GM12864 (cell line): ENCODE measurements around the gene CPVL.

Experiments
- DNase-seq: peaks from one replicate; pipeline ENCODE4 v3.0.0-alpha.2; 2011; ENCODE audit warnings: low read depth
- H3K4me3 ChIP-seq: 2 replicates; pipeline ENCODE4 v1.5.1; 2011; ENCODE audit warnings: mild to moderate bottlenecking, low read depth, low read length, control low read depth
- TF ChIP-seq, protein P1 (sequence below): IDR thresholded peaks from 2 replicates; pipeline ENCODE4 v1.5.1; 2011; ENCODE audit warnings: low read depth, mild to moderate bottlenecking, moderate library complexity, low read length, control low read depth, inconsistent platforms; ENCODE audit errors: missing control alignments

Gene CPVL

GRCh38 chr7:29170781-29171180 is 24.4 kb upstream of the CPVL start:
- TF ChIP-seq, protein P1, sequence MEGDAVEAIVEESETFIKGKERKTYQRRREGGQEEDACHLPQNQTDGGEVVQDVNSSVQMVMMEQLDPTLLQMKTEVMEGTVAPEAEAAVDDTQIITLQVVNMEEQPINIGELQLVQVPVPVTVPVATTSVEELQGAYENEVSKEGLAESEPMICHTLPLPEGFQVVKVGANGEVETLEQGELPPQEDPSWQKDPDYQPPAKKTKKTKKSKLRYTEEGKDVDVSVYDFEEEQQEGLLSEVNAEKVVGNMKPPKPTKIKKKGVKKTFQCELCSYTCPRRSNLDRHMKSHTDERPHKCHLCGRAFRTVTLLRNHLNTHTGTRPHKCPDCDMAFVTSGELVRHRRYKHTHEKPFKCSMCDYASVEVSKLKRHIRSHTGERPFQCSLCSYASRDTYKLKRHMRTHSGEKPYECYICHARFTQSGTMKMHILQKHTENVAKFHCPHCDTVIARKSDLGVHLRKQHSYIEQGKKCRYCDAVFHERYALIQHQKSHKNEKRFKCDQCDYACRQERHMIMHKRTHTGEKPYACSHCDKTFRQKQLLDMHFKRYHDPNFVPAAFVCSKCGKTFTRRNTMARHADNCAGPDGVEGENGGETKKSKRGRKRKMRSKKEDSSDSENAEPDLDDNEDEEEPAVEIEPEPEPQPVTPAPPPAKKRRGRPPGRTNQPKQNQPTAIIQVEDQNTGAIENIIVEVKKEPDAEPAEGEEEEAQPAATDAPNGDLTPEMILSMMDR: no peak
- no peak for DNase-seq
- no peak overlapping the region for H3K4me3 ChIP-seq

- TF ChIP-seq, protein P1: no peak
- DNase-seq: no peak
- H3K4me3 ChIP-seq: no peak overlapping the region
Measured at GRCh38 chr7:29167721-29168120, 21.4 kb upstream of the CPVL start.

- no peak for DNase-seq
- TF ChIP-seq, protein P1: no peak
- no peak overlapping the region for H3K4me3 ChIP-seq
Measured at GRCh38 chr7:29163854-29164253, 17.5 kb upstream of the CPVL start.

DNA sequence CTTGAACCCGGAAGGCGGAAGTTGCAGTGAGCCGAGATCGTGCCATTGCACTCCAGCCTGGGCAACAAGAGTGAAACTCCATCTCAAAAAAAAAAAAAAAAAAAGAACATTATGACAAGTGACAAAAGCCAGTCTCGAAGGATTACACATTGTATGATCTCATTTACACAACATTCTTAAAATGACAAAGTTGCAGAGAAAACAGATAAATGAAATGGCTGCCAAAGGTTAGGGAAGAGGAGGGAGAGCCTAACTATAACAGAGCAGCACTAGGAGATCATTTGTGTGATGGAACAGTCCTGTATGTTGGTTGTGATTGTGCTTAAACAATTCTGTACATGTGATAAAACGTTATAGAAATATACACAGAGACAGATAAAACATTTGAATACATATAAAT is 16.2 kb upstream of the CPVL start:
- DNase-seq: no peak
- no peak overlapping the region for H3K4me3 ChIP-seq

GRCh38 chr7:29161231-29161630 is 14.9 kb upstream of the CPVL start:
- no peak for DNase-seq
- TF ChIP-seq, protein P1: no peak

More for the DNA sequence above, 16.2 kb upstream of the CPVL start:
- TF ChIP-seq, protein P1: no peak

GRCh38 chr7:29160080-29160479 is 13.7 kb upstream of the CPVL start:
- no peak for DNase-seq
- H3K4me3 ChIP-seq: no peak overlapping the region
- TF ChIP-seq, protein P1: no peak

More at GRCh38 chr7:29161231-29161630, 14.9 kb upstream of the CPVL start:
- no peak overlapping the region for H3K4me3 ChIP-seq

DNA sequence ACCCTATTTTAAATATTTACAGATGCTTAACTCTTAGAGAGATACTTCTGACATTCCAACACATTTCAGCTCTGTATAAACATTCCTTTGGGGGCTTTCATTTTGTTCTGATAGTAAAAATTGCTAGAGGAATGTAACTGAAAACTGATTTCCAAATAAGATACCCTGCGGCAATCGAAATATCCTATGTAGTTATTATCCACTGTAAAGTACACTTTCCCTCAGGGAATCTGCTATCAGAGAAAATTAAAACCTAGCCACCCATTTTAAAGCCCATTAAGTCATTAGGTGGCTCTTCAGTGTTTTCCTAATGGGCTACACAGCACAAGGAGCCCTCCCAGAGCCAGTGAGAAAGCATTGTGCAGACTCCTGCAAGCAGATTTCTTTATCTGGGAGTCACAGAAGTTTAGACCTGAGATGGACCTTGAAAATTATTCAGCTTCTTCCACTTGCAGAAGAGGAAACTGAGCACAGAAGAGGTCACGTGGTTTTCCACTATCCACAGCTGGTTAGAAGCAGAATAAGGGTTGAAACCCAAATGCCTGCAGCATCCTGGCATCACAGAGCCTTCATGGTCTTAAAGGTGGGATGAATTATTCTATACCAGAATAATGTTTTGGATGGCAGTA is 12.6 kb upstream of the CPVL start:
- no peak overlapping the region for H3K4me3 ChIP-seq
- TF ChIP-seq, protein P1: no peak
- no peak for DNase-seq
